Measurements from ENCODE around the gene SVBP. TPM values are rescaled to one million over a fixed set of nuclear protein-coding genes. Genes with fewer than 3 reads are reported as not detected.
"Not testable (repeated sequence)": the region's sequence is repeated elsewhere in the genome, so short reads cannot be mapped to it uniquely, and the experiment has no call there.

The SVBP gene
- total RNA-seq, 1 experiment from 2014 or later = 41.3 TPM

- not testable (repeated sequence) for H3T11ph ChIP-seq (ENCODE audit: low read length); H2AK5ac ChIP-seq (ENCODE audit: insufficient read length, low read length); H3K56ac ChIP-seq (ENCODE audit: insufficient read length, low read depth, low read length); H3K4me2 ChIP-seq (ENCODE audit: insufficient read depth, insufficient read length, low read length); H3K23me2 ChIP-seq (ENCODE audit: insufficient read length, low read depth, low read length, poor library complexity, severe bottlenecking); H3K9me3 ChIP-seq (ENCODE audit: control insufficient read depth, low read depth, low read length); H3K9ac ChIP-seq (ENCODE audit: extremely low read depth, insufficient read length, low read length); H4K8ac ChIP-seq (replicated peaks; ENCODE audit: insufficient read length, low read depth, low read length); H3K79me2 ChIP-seq (ENCODE audit: insufficient read depth, low read length); H3K4me1 Mint-ChIP-seq; H3K27ac Mint-ChIP-seq; H3K27ac ChIP-seq (ENCODE audit: insufficient read length, low read depth, low read length); H2BK12ac ChIP-seq (ENCODE audit: insufficient read length, low read depth, low read length); H2BK120ac ChIP-seq (ENCODE audit: low read depth, low read length, poor library complexity, severe bottlenecking); H3K18ac ChIP-seq (ENCODE audit: insufficient read length, low read depth, low read length); H2BK15ac ChIP-seq (ENCODE audit: low read depth, low read length); H4K91ac ChIP-seq (ENCODE audit: insufficient read length, low read depth, low read length); H2BK20ac ChIP-seq (ENCODE audit: low read depth, low read length, poor library complexity, severe bottlenecking); H3K4me1 ChIP-seq (ENCODE audit: insufficient read depth, low read length); H4K5ac ChIP-seq (ENCODE audit: insufficient read length, low read depth, low read length); H3K4me3 Mint-ChIP-seq; H3K4ac ChIP-seq (ENCODE audit: low read depth, low read length); H3K27me3 ChIP-seq (ENCODE audit: insufficient read depth, low read length); H3K14ac ChIP-seq (ENCODE audit: insufficient read depth, low read length); H2AFZ ChIP-seq (ENCODE audit: low read length); H2BK5ac ChIP-seq (ENCODE audit: insufficient read length, low read length); H4K20me1 ChIP-seq (ENCODE audit: control insufficient read depth, insufficient read depth, insufficient read length); DNase-seq; H3K79me1 ChIP-seq (ENCODE audit: insufficient read depth, low read depth, low read length, poor library complexity, severe bottlenecking); H3K23ac ChIP-seq (ENCODE audit: insufficient read length, low read depth, low read length)
- H3K27me3 Mint-ChIP-seq (ENCODE audit: low read depth) = peaks cover 14% of the 10 kb centered on the region
- peaks cover 23 to 39% (median 38%) of the 10 kb centered on the region in 3 experiments for H3K36me3 Mint-ChIP-seq (ENCODE audit: insufficient read depth in 1 of 3, low read depth in 3 of 3)
- peaks cover 22 to 30% of the 10 kb centered on the region in 2 experiments for H3K9me3 Mint-ChIP-seq
- WGBS (ENCODE audit: extremely low coverage, insufficient read length, low lambda C conversion rate) = no CpG with 5 or more reads among the region's 3 CpGs
Measured at GRCh38 chr1:42856554-42856953, 39.4 kb upstream of the SVBP start.
